HepG2 (cell line): Measurements from ENCODE around the gene PSPH. TPM values are rescaled to one million over a fixed set of nuclear protein-coding genes. Genes with fewer than 3 reads are reported as not detected.
A peak's percentile ranks its signal among the peaks of the same experiment; 100 is the strongest.

Source experiments
- GLI4 ChIP-seq: sonication (generic); formaldehyde crosslinking; IDR thresholded peaks from 2 replicates; pipeline ENCODE4 v1.5.1; 2020; ENCODE audit warnings: missing genetic modification reagents, mild to moderate bottlenecking, moderate library complexity, borderline replicate concordance
- MYNN ChIP-seq: sonication (generic); formaldehyde crosslinking; IDR thresholded peaks from 2 replicates; pipeline ENCODE4 v1.4.0; 2020; ENCODE audit warnings: mild to moderate bottlenecking, low read depth, missing genetic modification reagents
- NONO ChIP-seq, 2 experiments: fragments of 450-650 bp in 1 of 2; sonication (generic) in 1 of 2; formaldehyde crosslinking in 1 of 2; IDR thresholded peaks in 1 of 2; conservative IDR thresholded peaks in 1 of 2; 2 replicates each; pipeline versions ENCODE4 v1.6.1 to v1.8.0; 2017 to 2022; ENCODE audit warnings: mild to moderate bottlenecking in 1 of 2, missing genetic modification reagents in 1 of 2, moderate library complexity in 1 of 2
- NR1H2 ChIP-seq: sonication (generic); formaldehyde crosslinking; IDR thresholded peaks from 2 replicates; pipeline ENCODE4 v1.8.1; 2022; ENCODE audit warnings: low read depth, missing genetic modification reagents, borderline replicate concordance
- SAFB2 ChIP-seq: sonication (generic); formaldehyde crosslinking; IDR thresholded peaks from 2 replicates; pipeline ENCODE4 v1.5.1; 2020; ENCODE audit warnings: missing genetic modification reagents, low read depth, mild to moderate bottlenecking, borderline replicate concordance
- SCMH1 ChIP-seq: sonication (generic); formaldehyde crosslinking; IDR thresholded peaks from 2 replicates; pipeline ENCODE4 v1.9.0; 2021; ENCODE audit warnings: missing genetic modification reagents, mild to moderate bottlenecking, borderline replicate concordance
- ZNF17 ChIP-seq: sonication (generic); formaldehyde crosslinking; IDR thresholded peaks from 2 replicates; pipeline ENCODE4 v1.5.0; 2020; ENCODE audit warnings: mild to moderate bottlenecking, missing genetic modification reagents
- ZNF232 ChIP-seq: sonication (generic); formaldehyde crosslinking; IDR thresholded peaks from 2 replicates; pipeline ENCODE4 v1.4.0; 2020; ENCODE audit warnings: missing genetic modification reagents, borderline replicate concordance
- ZNF589 ChIP-seq: sonication (generic); formaldehyde crosslinking; conservative IDR thresholded peaks from 2 replicates; pipeline ENCODE4 v1.8.0; 2022; ENCODE audit warnings: mild to moderate bottlenecking, moderate library complexity, missing genetic modification reagents
- polyA plus RNA-seq, 8 experiments: library from polyadenylated mRNA; depleted of rRNA in 3 of 8; stranded (reverse) in 7 of 8; unstranded in 1 of 8; fragments of >200 nt; fragmentation: Illumina TruSeq in 4 of 8; extraction: Trizol in 4 of 8; gene quantifications; 2 replicates each; pipeline versions ENCODE4 v1.2.1 to v1.2.3, GENCODE V29; 2011 to 2016; ENCODE audit warnings: low read depth in 4 of 8, missing spikeins in 1 of 8, mixed read lengths in 1 of 8; ENCODE audit not compliant: insufficient read depth in 1 of 8
- total RNA-seq, 5 experiments: library from RNA; depleted of rRNA; stranded (reverse); fragments of >200 nt; fragmentation: Illumina TruSeq; extraction: Trizol; gene quantifications; 2 replicates each; pipeline ENCODE4 v1.2.3, GENCODE V29; 2016; ENCODE audit warnings: low read depth in 1 of 5
- TF ChIP-seq, protein P1 (sequence below): sonication (generic); formaldehyde crosslinking; IDR thresholded peaks from 2 replicates; pipeline ENCODE4 v1.8.0; 2022; ENCODE audit warnings: mild to moderate bottlenecking, missing genetic modification reagents, borderline replicate concordance
- TF ChIP-seq, protein P2 (sequence below): sonication (generic); formaldehyde crosslinking; conservative IDR thresholded peaks from 2 replicates; pipeline ENCODE4 v1.4.0; 2020; ENCODE audit warnings: missing genetic modification reagents
- TF ChIP-seq, protein P3 (sequence below): sonication (generic); formaldehyde crosslinking; IDR thresholded peaks from 2 replicates; pipeline ENCODE4 v1.4.0; 2020; ENCODE audit warnings: mild to moderate bottlenecking, missing genetic modification reagents
- TF ChIP-seq, protein P4 (sequence below): sonication (generic); formaldehyde crosslinking; IDR thresholded peaks from 2 replicates; pipeline ENCODE4 v1.9.0; 2022; ENCODE audit warnings: missing genetic modification reagents, mild to moderate bottlenecking, borderline replicate concordance
- TF ChIP-seq, protein P5 (sequence below): sonication (generic); formaldehyde crosslinking; IDR thresholded peaks from 2 replicates; pipeline ENCODE4 v1.5.0; 2020; ENCODE audit warnings: missing genetic modification reagents
- TF ChIP-seq, protein P6 (sequence below): sonication (generic); formaldehyde crosslinking; IDR thresholded peaks from 2 replicates; pipeline ENCODE4 v1.8.0; 2022; ENCODE audit warnings: mild to moderate bottlenecking, missing genetic modification reagents
- TF ChIP-seq, protein P7 (sequence below): conservative IDR thresholded peaks from 2 replicates; pipeline ENCODE4 v1.6.1; 2018; ENCODE audit warnings: missing genetic modification reagents

Gene PSPH
- total and polyA plus RNA-seq, 2 of the 13 experiments (the other 11 are each of a cell fraction or from before 2014, with no cell fraction given) = 85.5 to 124 TPM

DNA sequence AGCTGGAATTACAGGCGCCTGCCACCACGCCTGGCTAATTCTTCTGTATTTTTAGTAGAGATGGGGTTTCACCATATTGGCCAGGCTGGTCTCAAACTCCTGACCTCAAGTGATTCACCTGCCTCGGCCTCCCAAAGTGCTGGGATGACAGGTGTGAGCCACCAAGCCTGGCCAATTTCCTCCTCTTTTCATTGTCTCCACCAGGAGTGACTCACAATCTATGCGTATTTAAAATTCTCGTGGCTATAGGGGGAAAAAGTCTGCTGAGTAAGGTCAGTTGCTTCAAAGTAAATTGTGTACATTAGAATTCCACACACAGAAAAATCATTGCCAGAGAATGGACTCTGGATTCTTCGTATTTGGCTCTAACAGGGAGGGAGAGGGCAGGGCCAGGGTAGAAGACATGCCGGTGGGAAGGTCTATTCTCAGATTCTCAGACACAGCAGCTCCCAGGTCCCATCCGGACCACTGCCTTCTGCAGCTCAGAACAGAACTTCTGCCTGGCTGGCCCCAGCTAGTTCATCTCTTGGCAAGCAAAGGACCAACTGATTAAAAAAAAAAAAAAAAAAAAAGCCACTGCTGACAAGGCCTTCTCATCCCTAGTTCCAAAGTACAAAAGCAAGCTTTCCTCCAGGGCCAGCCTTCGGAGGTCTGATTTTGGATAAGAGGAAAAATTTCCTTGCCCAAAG lies 22.2 kb downstream of the PSPH start (continued):
- TF ChIP-seq, protein P1, sequence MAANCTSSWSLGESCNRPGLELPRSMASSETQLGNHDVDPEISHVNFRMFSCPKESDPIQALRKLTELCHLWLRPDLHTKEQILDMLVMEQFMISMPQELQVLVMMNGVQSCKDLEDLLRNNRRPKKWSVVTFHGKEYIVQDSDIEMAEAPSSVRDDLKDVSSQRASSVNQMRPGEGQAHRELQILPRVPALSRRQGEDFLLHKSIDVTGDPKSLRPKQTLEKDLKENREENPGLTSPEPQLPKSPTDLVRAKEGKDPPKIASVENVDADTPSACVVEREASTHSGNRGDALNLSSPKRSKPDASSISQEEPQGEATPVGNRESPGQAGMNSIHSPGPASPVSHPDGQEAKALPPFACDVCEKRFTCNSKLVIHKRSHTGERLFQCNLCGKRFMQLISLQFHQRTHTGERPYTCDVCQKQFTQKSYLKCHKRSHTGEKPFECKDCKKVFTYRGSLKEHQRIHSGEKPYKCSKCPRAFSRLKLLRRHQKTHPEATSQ (CRISPR knock-in tag) = no peak
- TF ChIP-seq MYNN = no peak
- TF ChIP-seq, protein P2, sequence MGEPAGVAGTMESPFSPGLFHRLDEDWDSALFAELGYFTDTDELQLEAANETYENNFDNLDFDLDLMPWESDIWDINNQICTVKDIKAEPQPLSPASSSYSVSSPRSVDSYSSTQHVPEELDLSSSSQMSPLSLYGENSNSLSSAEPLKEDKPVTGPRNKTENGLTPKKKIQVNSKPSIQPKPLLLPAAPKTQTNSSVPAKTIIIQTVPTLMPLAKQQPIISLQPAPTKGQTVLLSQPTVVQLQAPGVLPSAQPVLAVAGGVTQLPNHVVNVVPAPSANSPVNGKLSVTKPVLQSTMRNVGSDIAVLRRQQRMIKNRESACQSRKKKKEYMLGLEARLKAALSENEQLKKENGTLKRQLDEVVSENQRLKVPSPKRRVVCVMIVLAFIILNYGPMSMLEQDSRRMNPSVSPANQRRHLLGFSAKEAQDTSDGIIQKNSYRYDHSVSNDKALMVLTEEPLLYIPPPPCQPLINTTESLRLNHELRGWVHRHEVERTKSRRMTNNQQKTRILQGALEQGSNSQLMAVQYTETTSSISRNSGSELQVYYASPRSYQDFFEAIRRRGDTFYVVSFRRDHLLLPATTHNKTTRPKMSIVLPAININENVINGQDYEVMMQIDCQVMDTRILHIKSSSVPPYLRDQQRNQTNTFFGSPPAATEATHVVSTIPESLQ (CRISPR knock-in tag) = no peak
- TF ChIP-seq ZNF232 = no peak
- TF ChIP-seq, protein P3, sequence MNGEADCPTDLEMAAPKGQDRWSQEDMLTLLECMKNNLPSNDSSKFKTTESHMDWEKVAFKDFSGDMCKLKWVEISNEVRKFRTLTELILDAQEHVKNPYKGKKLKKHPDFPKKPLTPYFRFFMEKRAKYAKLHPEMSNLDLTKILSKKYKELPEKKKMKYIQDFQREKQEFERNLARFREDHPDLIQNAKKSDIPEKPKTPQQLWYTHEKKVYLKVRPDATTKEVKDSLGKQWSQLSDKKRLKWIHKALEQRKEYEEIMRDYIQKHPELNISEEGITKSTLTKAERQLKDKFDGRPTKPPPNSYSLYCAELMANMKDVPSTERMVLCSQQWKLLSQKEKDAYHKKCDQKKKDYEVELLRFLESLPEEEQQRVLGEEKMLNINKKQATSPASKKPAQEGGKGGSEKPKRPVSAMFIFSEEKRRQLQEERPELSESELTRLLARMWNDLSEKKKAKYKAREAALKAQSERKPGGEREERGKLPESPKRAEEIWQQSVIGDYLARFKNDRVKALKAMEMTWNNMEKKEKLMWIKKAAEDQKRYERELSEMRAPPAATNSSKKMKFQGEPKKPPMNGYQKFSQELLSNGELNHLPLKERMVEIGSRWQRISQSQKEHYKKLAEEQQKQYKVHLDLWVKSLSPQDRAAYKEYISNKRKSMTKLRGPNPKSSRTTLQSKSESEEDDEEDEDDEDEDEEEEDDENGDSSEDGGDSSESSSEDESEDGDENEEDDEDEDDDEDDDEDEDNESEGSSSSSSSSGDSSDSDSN (CRISPR knock-in tag) = no peak
- no peak for TF ChIP-seq ZNF17
- TF ChIP-seq, protein P4, sequence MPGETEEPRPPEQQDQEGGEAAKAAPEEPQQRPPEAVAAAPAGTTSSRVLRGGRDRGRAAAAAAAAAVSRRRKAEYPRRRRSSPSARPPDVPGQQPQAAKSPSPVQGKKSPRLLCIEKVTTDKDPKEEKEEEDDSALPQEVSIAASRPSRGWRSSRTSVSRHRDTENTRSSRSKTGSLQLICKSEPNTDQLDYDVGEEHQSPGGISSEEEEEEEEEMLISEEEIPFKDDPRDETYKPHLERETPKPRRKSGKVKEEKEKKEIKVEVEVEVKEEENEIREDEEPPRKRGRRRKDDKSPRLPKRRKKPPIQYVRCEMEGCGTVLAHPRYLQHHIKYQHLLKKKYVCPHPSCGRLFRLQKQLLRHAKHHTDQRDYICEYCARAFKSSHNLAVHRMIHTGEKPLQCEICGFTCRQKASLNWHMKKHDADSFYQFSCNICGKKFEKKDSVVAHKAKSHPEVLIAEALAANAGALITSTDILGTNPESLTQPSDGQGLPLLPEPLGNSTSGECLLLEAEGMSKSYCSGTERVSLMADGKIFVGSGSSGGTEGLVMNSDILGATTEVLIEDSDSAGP (CRISPR knock-in tag) = no peak
- no peak for TF ChIP-seq GLI4
- TF ChIP-seq NR1H2 (CRISPR knock-in tag) = no peak
- no peak for TF ChIP-seq NONO (IDR thresholded peaks at IDR 0.05)
- TF ChIP-seq NONO (CRISPR knock-in tag; conservative IDR thresholded peaks at IDR 0.05) = peak; percentile 27; the same call in 1 of the 2 replicates
- no peak for TF ChIP-seq SAFB2 (CRISPR knock-in tag)
- TF ChIP-seq SCMH1 (CRISPR knock-in tag) = no peak
- TF ChIP-seq, protein P5, sequence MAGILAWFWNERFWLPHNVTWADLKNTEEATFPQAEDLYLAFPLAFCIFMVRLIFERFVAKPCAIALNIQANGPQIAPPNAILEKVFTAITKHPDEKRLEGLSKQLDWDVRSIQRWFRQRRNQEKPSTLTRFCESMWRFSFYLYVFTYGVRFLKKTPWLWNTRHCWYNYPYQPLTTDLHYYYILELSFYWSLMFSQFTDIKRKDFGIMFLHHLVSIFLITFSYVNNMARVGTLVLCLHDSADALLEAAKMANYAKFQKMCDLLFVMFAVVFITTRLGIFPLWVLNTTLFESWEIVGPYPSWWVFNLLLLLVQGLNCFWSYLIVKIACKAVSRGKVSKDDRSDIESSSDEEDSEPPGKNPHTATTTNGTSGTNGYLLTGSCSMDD (CRISPR knock-in tag) = no peak
- no peak for TF ChIP-seq ZNF589 (CRISPR knock-in tag)
- TF ChIP-seq, protein P6, sequence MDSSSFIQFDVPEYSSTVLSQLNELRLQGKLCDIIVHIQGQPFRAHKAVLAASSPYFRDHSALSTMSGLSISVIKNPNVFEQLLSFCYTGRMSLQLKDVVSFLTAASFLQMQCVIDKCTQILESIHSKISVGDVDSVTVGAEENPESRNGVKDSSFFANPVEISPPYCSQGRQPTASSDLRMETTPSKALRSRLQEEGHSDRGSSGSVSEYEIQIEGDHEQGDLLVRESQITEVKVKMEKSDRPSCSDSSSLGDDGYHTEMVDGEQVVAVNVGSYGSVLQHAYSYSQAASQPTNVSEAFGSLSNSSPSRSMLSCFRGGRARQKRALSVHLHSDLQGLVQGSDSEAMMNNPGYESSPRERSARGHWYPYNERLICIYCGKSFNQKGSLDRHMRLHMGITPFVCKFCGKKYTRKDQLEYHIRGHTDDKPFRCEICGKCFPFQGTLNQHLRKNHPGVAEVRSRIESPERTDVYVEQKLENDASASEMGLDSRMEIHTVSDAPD (CRISPR knock-in tag) = 0 out of 2 replicates have a peak, but pooled peaks have one; percentile 65
- TF ChIP-seq, protein P7, sequence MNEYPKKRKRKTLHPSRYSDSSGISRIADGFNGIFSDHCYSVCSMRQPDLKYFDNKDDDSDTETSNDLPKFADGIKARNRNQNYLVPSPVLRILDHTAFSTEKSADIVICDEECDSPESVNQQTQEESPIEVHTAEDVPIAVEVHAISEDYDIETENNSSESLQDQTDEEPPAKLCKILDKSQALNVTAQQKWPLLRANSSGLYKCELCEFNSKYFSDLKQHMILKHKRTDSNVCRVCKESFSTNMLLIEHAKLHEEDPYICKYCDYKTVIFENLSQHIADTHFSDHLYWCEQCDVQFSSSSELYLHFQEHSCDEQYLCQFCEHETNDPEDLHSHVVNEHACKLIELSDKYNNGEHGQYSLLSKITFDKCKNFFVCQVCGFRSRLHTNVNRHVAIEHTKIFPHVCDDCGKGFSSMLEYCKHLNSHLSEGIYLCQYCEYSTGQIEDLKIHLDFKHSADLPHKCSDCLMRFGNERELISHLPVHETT (CRISPR knock-in tag) = no peak
